IMR-90 (cell line): Measurements from ENCODE around the gene XCR1. TPM values are rescaled to one million over a fixed set of nuclear protein-coding genes. Genes with fewer than 3 reads are reported as not detected.

Source experiments
- ATAC-seq: fragments of 200-7000 bp; cut with Tn5 transposase; 2 replicates; pipeline ENCODE4 v1.9.1; 2020; ENCODE audit warnings: low read depth, mild to moderate bottlenecking, moderate library complexity
- BruUV-seq: library from RNA; stranded (reverse); fragments of 400-500 nt; replicated peaks from 2 replicates; lab custom pipeline; 2021; lab: Mats Ljungman, UMichigan
- CTCF ChIA-PET: fragments of 300-600 bp; formaldehyde crosslinking; extraction: SDS; loops from one replicate; lab custom pipeline; 2021; ENCODE audit warnings: antibody characterized with exemption; lab: Yijun Ruan, JAX
- POLR2A ChIA-PET: fragments of 300-600 bp; sonication (Branson Sonifier 250); formaldehyde crosslinking; loops from one replicate; lab custom pipeline; 2022; ENCODE audit warnings: antibody characterized with exemption; ENCODE audit not compliant: unreplicated experiment; lab: Charles Lee
- DNase-seq: peaks from one replicate; pipeline ENCODE4 v3.0.0; 2013
- H2AFZ ChIP-seq: replicated peaks from 2 replicates; pipeline ENCODE3; 2013; ENCODE audit warnings: low read length, mild to moderate bottlenecking; ENCODE audit not compliant: poor library complexity
- H2AK5ac ChIP-seq: 2 replicates; pipeline ENCODE4 v1.6.1; 2013; ENCODE audit warnings: low read depth, low read length, inconsistent platforms
- H2AK9ac ChIP-seq: replicated peaks from 2 replicates; pipeline ENCODE3; 2013; ENCODE audit warnings: mild to moderate bottlenecking, low read depth, low read length, moderate library complexity; ENCODE audit not compliant: poor library complexity
- H2BK120ac ChIP-seq: 2 replicates; pipeline ENCODE4 v1.6.1; 2013; ENCODE audit warnings: low read depth, low read length, inconsistent platforms
- H2BK15ac ChIP-seq: 3 replicates; pipeline ENCODE4 v1.6.1; 2013; ENCODE audit warnings: low read depth, low read length, inconsistent platforms
- H2BK20ac ChIP-seq: 2 replicates; pipeline ENCODE4 v1.6.1; 2013; ENCODE audit warnings: low read depth, mild to moderate bottlenecking, inconsistent platforms, low read length, moderate library complexity
- H2BK5ac ChIP-seq: 2 replicates; pipeline ENCODE4 v1.6.1; 2013; ENCODE audit warnings: mild to moderate bottlenecking, low read depth, low read length, inconsistent platforms; ENCODE audit not compliant: poor library complexity, severe bottlenecking
- H3K14ac ChIP-seq: replicated peaks from 2 replicates; pipeline ENCODE4 v1.6.1; 2013; ENCODE audit warnings: low read depth, low read length, inconsistent platforms
- H3K18ac ChIP-seq: 2 replicates; pipeline ENCODE4 v1.6.1; 2013; ENCODE audit warnings: low read depth, low read length, control low read depth
- H3K23ac ChIP-seq: 2 replicates; pipeline ENCODE4 v1.6.1; 2013; ENCODE audit warnings: low read depth, low read length, inconsistent platforms
- H3K27ac ChIP-seq: 2 replicates; pipeline ENCODE4 v1.5.1; 2013; ENCODE audit warnings: mild to moderate bottlenecking, control low read depth, low read length; ENCODE audit not compliant: insufficient read depth
- H3K27me3 ChIP-seq: 2 replicates; pipeline ENCODE4 v1.6.1; 2013; ENCODE audit warnings: low read length; ENCODE audit not compliant: control insufficient read depth, insufficient read depth
- H3K36me3 ChIP-seq: 2 replicates; pipeline ENCODE4 v1.6.1; 2013; ENCODE audit warnings: low read length, mixed read lengths; ENCODE audit not compliant: control insufficient read depth, insufficient read depth
- H3K4ac ChIP-seq: 2 replicates; pipeline ENCODE4 v1.6.1; 2013; ENCODE audit warnings: low read depth, low read length, inconsistent platforms
- H3K4me1 ChIP-seq: 2 replicates; pipeline ENCODE4 v1.6.1; 2013; ENCODE audit warnings: low read length, mixed read lengths; ENCODE audit not compliant: control insufficient read depth, insufficient read depth
- H3K4me2 ChIP-seq: 2 replicates; pipeline ENCODE4 v1.6.1; 2013; ENCODE audit warnings: low read depth, mild to moderate bottlenecking, control low read depth, low read length, moderate library complexity
- H3K4me3 ChIP-seq: 2 replicates; pipeline ENCODE4 v1.5.1; 2013; ENCODE audit warnings: low read depth, mild to moderate bottlenecking, control low read depth, low read length, moderate library complexity; ENCODE audit not compliant: insufficient read depth
- H3K56ac ChIP-seq: 2 replicates; pipeline ENCODE4 v1.6.1; 2013; ENCODE audit warnings: low read length, inconsistent platforms; ENCODE audit not compliant: insufficient read depth; ENCODE audit errors: extremely low read depth
- H3K79me1 ChIP-seq, 2 experiments: 2 replicates each; pipeline ENCODE4 v1.6.1; 2013; ENCODE audit warnings: low read length in 2 of 2, inconsistent platforms in 1 of 2, low read depth in 1 of 2
- H3K9ac ChIP-seq: 2 replicates; pipeline ENCODE4 v1.6.1; 2013; ENCODE audit warnings: low read depth, low read length, control low read depth
- H3K9me1 ChIP-seq: 2 replicates; pipeline ENCODE4 v1.6.1; 2013; ENCODE audit warnings: low read length, inconsistent platforms; ENCODE audit not compliant: insufficient read depth
- H3K9me3 ChIP-seq: 2 replicates; pipeline ENCODE4 v1.6.1; 2013; ENCODE audit warnings: low read length; ENCODE audit not compliant: control insufficient read depth, insufficient read depth
- H4K20me1 ChIP-seq: 2 replicates; pipeline ENCODE4 v1.6.1; 2013; ENCODE audit warnings: low read length, inconsistent platforms; ENCODE audit not compliant: insufficient read depth
- H4K5ac ChIP-seq: 2 replicates; pipeline ENCODE4 v1.6.1; 2013; ENCODE audit warnings: mild to moderate bottlenecking, low read depth, low read length, control low read depth
- H4K8ac ChIP-seq, 2 experiments: 2 replicates each; pipeline ENCODE4 v1.6.1; 2013; ENCODE audit warnings: low read depth in 2 of 2, low read length in 2 of 2, control low read depth in 1 of 2, inconsistent platforms in 1 of 2
- H4K91ac ChIP-seq: 2 replicates; pipeline ENCODE4 v1.6.1; 2013; ENCODE audit warnings: low read depth, low read length, inconsistent platforms; ENCODE audit not compliant: insufficient read depth
- RAD21 ChIP-seq: IDR thresholded peaks from 2 replicates; pipeline ENCODE4 v1.6.1; 2012; ENCODE audit warnings: low read length, improper control_type of control experiment
- SMC3 ChIP-seq: fragments of 150-350 bp; IDR thresholded peaks from 2 replicates; pipeline ENCODE4 v1.6.1; 2016; ENCODE audit warnings: low read depth, mild to moderate bottlenecking, antibody characterized with exemption, low read length, moderate library complexity
- WGBS, 2 experiments: methylation state at CpG; one replicate each; pipeline versions ENCODE4 v1.1.5 to v1.1.7; 2013; ENCODE audit warnings: missing lambda C conversion rate in 2 of 2; ENCODE audit not compliant: insufficient read length in 1 of 2; ENCODE audit errors: extremely low coverage in 2 of 2; 5-methylcytosine and 5-hydroxymethylcytosine counted together
- dilution Hi-C: fragments of 300-500 bp; cut with HindIII; formaldehyde crosslinking; loops from one replicate; pipeline ENCODE4 v1.14.3; 2018; ENCODE audit warnings: low sequenced_read_pairs; ENCODE audit not compliant: unreplicated experiment
- in situ Hi-C: fragments of 300-500 bp; cut with MboI; formaldehyde crosslinking; loops from 3 replicates; pipeline ENCODE4 v1.14.3; 2019; ENCODE audit warnings: low sequenced_read_pairs, inconsistent platforms, mixed read lengths
- intact Hi-C: fragments of 100-400 bp; cut with micrococcal nuclease; formaldehyde crosslinking; loops from 2 replicates; pipeline ENCODE4 v1.10.0; 2022
- polyA plus RNA-seq, 3 experiments: library from polyadenylated mRNA; depleted of rRNA; stranded (reverse); fragments of >200 nt; gene quantifications; 2 replicates each; pipeline ENCODE4 v1.2.3, GENCODE V29; 2012; ENCODE audit warnings: low replicate concordance in 1 of 3
- total RNA-seq: library from RNA; depleted of rRNA; stranded (reverse); fragments of >200 nt; gene quantifications from 2 replicates; pipeline ENCODE4 v1.2.3, GENCODE V29; 2012
- TF ChIP-seq, protein P1 (sequence below): fragments of 150-350 bp; IDR thresholded peaks from 2 replicates; pipeline ENCODE4 v1.6.1; 2017; ENCODE audit warnings: mild to moderate bottlenecking, antibody characterized with exemption, low read length, low read depth
- TF ChIP-seq, protein P2 (sequence below): fragments of 150-350 bp; IDR thresholded peaks from 2 replicates; pipeline ENCODE4 v1.6.1; 2016; ENCODE audit warnings: low read depth, mild to moderate bottlenecking, low read length, moderate library complexity, borderline replicate concordance

Gene XCR1
- total and polyA plus RNA-seq, 2 of the 4 experiments (the other 2 are of a cell fraction): not detected

GRCh38 chr3:45987368-45988291 is 39.7 kb downstream of the XCR1 start:
- intact Hi-C loops: loop anchor here (2.0 kb wide), 1 partner anchor 39 kb away; no protein-coding TSS in a partner anchor
- no TSS peak for BruUV-seq
- peak overlapping the region; percentile 6 for H2AK9ac ChIP-seq
- TF ChIP-seq, protein P1, sequence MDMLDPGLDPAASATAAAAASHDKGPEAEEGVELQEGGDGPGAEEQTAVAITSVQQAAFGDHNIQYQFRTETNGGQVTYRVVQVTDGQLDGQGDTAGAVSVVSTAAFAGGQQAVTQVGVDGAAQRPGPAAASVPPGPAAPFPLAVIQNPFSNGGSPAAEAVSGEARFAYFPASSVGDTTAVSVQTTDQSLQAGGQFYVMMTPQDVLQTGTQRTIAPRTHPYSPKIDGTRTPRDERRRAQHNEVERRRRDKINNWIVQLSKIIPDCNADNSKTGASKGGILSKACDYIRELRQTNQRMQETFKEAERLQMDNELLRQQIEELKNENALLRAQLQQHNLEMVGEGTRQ: no peak
- TF ChIP-seq SMC3 (no peak), RAD21 (no peak)
- TF ChIP-seq, protein P2, sequence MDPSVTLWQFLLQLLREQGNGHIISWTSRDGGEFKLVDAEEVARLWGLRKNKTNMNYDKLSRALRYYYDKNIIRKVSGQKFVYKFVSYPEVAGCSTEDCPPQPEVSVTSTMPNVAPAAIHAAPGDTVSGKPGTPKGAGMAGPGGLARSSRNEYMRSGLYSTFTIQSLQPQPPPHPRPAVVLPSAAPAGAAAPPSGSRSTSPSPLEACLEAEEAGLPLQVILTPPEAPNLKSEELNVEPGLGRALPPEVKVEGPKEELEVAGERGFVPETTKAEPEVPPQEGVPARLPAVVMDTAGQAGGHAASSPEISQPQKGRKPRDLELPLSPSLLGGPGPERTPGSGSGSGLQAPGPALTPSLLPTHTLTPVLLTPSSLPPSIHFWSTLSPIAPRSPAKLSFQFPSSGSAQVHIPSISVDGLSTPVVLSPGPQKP: no peak
- peak overlapping the region; percentile 79; the same call in 2 of the 3 replicates for H2BK15ac ChIP-seq
- H2BK120ac ChIP-seq: peak overlapping the region; percentile 96
- WGBS, 2 experiments: 19% methylated on average over 3 of the region's 8 CpGs; no CpG with 5 or more reads in 1 of the 2 experiments
- H3K9me3 ChIP-seq: no peaks in the 10 kb centered on the region
- peak overlapping the region; percentile 74 for H3K18ac ChIP-seq
- peak overlapping the region; percentile 84 for H2BK20ac ChIP-seq
- H3K4me1 ChIP-seq: peaks cover 49% of the 10 kb centered on the region
- peak overlapping the region; percentile 79 for H3K27ac ChIP-seq
- in situ Hi-C loops: no loop called here
- peak overlapping the region; percentile 92 for H2BK5ac ChIP-seq
- DNase-seq (peak; percentile 82), ATAC-seq (peak; percentile 46)
- peak overlapping the region; percentile 57; the same call in 1 of the 2 replicates for H3K56ac ChIP-seq
- peaks cover 7% of the 10 kb centered on the region; the same call in 1 of the 2 replicates for H3K36me3 ChIP-seq
- H3K4me3 ChIP-seq: no peak overlapping the region
- peak overlapping the region; percentile 43 for H4K5ac ChIP-seq
- peak overlapping the region; percentile 16 to 82; a peak in 3 of 4 replicates for H4K8ac ChIP-seq
- peak overlapping the region; percentile 97 for H3K4ac ChIP-seq
- peak overlapping the region; percentile 0 for H2AFZ ChIP-seq
- H2AK5ac ChIP-seq: peak overlapping the region; percentile 88
- peak overlapping the region; percentile 6 for H3K4me2 ChIP-seq
- no peak overlapping the region for H3K9ac ChIP-seq
- ChIA-PET POLR2A (interaction anchor here (1.1 kb wide), 1 partner anchor 15 kb away, joined by 3 read pairs; no protein-coding TSS in a partner anchor), CTCF (interaction anchor here (1.0 kb wide), 2 partner anchors 23 to 44 kb away, joined by 4 read pairs; partner anchors contain the start of gene CXCR6)
- peak overlapping the region; percentile 73 for H3K14ac ChIP-seq
- H4K20me1 ChIP-seq: peaks cover 11% of the 10 kb centered on the region
- peaks cover 56% of the 10 kb centered on the region for H3K9me1 ChIP-seq
- H3K79me1 ChIP-seq: peaks cover 25 to 82% of the 10 kb centered on the region in 2 experiments
- H3K27me3 ChIP-seq: no peaks in the 10 kb centered on the region
- peak overlapping the region; percentile 78 for H4K91ac ChIP-seq
- peak overlapping the region; percentile 67 for H3K23ac ChIP-seq
- dilution Hi-C loops: no loop called here
